ENCODE data around the gene MGAT4B. TPM values are rescaled to one million over a fixed set of nuclear protein-coding genes. Genes with fewer than 3 reads are reported as not detected.
A peak's percentile ranks its signal among the peaks of the same experiment; 100 is the strongest.

Gene MGAT4B
- total RNA-seq, 1 donor from 2014 or later: 163 TPM

DNA sequence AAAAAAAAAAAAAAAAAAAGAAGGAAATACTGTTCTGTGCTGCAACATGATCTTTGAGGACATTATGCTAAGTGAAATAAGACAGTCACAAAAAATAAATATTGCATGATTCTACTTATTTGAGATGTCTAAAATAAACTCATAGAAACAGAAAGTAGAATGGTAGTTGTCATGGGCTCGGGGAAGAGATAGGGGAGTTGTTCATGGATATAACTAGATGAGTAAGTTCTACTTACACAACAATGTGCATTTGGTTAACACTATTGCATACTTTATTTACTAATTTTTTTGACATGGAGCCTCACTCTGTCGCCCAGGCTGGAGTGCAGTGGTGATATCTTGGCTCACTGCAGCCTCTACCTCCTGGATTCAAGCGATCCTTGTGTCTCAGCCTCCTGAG, 58.9 kb downstream of the MGAT4B start:
- no peaks in the 10 kb centered on the region for H3K4me1 Mint-ChIP-seq (ENCODE audit: unreplicated experiment)
- no peak for DNase-seq (ENCODE audit: low spot score)

More for the DNA sequence above, 58.9 kb downstream of the MGAT4B start:
- TF ChIP-seq, protein P1, sequence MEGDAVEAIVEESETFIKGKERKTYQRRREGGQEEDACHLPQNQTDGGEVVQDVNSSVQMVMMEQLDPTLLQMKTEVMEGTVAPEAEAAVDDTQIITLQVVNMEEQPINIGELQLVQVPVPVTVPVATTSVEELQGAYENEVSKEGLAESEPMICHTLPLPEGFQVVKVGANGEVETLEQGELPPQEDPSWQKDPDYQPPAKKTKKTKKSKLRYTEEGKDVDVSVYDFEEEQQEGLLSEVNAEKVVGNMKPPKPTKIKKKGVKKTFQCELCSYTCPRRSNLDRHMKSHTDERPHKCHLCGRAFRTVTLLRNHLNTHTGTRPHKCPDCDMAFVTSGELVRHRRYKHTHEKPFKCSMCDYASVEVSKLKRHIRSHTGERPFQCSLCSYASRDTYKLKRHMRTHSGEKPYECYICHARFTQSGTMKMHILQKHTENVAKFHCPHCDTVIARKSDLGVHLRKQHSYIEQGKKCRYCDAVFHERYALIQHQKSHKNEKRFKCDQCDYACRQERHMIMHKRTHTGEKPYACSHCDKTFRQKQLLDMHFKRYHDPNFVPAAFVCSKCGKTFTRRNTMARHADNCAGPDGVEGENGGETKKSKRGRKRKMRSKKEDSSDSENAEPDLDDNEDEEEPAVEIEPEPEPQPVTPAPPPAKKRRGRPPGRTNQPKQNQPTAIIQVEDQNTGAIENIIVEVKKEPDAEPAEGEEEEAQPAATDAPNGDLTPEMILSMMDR (IDR thresholded peaks at IDR 0.05; ENCODE audit: unreplicated experiment): no peak
- Mint-ChIP-seq H3K36me3 (ENCODE audit: low read depth, unreplicated experiment) (peaks cover 4% of the 10 kb centered on the region), H3K27ac (ENCODE audit: unreplicated experiment) (no peak overlapping the region), H3K27me3 (ENCODE audit: unreplicated experiment) (no peaks in the 10 kb centered on the region), H3K9me3 (ENCODE audit: unreplicated experiment) (no peaks in the 10 kb centered on the region), H3K4me3 (ENCODE audit: unreplicated experiment) (no peak overlapping the region)

Small RNAs within 50 kb of the gene (microRNA-seq; reads per million reads assigned to microRNA genes)
- gene MIR1229 (ENCODE audit: unreplicated experiment): 56.0 reads per million, percentile 78 among the genes with 10 or more reads in this experiment

Other genes starting within 250 kb of the MGAT4B start
- gene HNRNPH1, start 183.2 kb downstream of the MGAT4B start, total RNA-seq (ENCODE audit: unreplicated experiment): 852 TPM
- not detected for gene CBY3, start 125.8 kb downstream of the MGAT4B start, total RNA-seq (ENCODE audit: unreplicated experiment)
- gene CANX, start 107.9 kb downstream of the MGAT4B start, total RNA-seq (ENCODE audit: unreplicated experiment): 568 TPM
- gene MAML1, start 74.0 kb downstream of the MGAT4B start, total RNA-seq (ENCODE audit: unreplicated experiment): 30.0 TPM
- 1.0 TPM for gene LTC4S, start 12.9 kb downstream of the MGAT4B start, total RNA-seq (ENCODE audit: unreplicated experiment)
- 82.2 TPM for gene SQSTM1, start 14.0 kb upstream of the MGAT4B start, total RNA-seq (ENCODE audit: unreplicated experiment)
- 38.5 TPM for gene MRNIP, start 52.0 kb upstream of the MGAT4B start, total RNA-seq (ENCODE audit: unreplicated experiment)
- gene TBC1D9B, start 101.0 kb upstream of the MGAT4B start, total RNA-seq (ENCODE audit: unreplicated experiment): 138 TPM